ENCODE results near the gene MAPK10.

The MAPK10 gene

DNA sequence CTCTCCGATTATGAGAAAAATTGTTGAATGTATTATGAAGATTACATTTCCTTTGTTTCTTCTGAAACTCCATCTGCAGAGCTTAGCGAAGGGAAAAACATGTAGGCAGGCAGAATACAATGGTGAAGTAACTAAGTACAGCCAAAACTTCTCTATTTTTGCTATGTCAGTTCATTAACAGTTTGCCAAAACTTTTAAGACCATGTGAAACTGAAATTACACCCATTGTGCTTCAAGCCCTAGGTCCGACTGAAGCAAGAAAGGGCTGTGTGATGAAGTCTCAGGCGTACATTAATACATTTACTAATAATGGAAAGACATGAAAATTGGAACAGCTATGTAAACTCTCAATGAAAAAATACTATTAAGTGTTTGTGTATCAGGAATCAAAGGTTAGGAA, 398.0 kb downstream of the MAPK10 start:
- DNase-seq = no peak

- no peak for DNase-seq
These were observed 403.4 kb downstream of the MAPK10 start for GRCh38 chr4:85956293-85956945.

DNA sequence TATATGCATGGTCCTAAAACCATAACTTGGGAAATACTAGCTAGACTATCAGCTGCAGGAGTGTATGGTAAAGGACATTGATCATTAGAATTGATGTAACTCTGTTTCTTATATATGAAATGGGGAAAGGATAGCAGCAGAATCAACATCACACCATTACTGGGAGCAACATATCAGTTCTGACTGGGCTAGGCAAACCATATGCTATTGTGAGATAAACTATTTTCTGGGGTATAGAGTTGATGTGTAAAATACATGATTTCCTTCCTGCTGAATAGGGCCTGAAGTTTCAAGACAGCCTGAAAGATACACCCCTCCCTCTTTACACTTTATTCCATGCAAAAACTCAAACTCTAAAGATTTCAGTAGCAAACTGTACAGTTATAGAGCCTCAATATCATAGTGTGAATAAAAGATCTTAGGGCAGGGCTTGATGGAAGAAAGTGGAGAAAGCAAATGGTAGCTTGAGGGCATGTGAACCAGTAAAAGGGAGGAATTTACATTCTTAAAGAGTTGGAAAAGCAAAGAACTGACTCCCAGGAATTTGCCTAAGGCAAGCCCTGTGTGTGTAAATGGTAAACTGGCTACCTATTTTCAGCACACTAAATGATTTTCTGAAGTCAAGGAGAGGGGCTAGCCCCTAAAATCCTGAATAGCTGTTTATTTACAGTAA, 404.1 kb downstream of the MAPK10 start:
- DNase-seq = peak; percentile 70

- DNase-seq = peak; percentile 94
These were observed 406.2 kb downstream of the MAPK10 start for GRCh38 chr4:85953651-85954018.

- DNase-seq = no peak
These were observed 406.7 kb downstream of the MAPK10 start for GRCh38 chr4:85952972-85953650.

DNA sequence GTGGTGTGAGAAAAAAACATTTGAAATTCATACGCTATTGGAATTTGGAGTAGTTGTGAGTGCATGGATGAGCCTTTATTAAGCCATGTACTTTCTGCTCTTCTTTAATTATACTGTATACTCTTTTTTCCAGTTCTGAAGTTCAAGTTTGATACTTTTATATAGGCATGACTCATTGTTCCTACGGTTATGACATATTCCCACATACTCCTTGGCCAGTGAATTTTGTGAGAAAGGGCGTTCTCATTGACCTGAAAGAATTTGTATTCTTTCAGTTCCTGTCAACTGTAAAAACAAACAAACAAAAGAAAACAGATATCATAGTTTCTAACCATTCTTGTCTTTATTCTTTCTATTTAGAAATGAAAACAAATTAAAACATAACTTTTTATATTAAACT, 407.3 kb downstream of the MAPK10 start:
- DNase-seq = peak; percentile 52

- DNase-seq = no peak
These were observed 408.8 kb downstream of the MAPK10 start for GRCh38 chr4:85951099-85951498.

DNA sequence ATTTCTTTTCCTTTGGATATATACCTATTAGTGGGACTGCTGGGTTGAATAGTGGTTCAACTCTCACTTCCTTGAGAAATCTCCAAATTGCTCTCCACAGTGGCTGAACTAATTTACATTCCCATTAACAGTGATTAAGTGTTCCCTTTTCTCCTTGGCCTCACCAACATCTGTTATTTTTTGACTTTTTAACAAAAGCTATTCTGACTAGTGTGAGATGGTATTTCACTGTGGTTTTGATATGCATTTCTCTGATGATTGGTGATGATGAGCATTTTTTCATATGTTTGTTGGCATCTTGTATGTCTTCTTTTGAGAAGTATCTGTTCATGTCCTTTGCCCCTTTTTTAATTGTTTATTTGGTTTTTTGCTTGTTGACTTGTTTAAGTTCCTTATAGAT, 413.0 kb downstream of the MAPK10 start:
- no peak for DNase-seq

DNA sequence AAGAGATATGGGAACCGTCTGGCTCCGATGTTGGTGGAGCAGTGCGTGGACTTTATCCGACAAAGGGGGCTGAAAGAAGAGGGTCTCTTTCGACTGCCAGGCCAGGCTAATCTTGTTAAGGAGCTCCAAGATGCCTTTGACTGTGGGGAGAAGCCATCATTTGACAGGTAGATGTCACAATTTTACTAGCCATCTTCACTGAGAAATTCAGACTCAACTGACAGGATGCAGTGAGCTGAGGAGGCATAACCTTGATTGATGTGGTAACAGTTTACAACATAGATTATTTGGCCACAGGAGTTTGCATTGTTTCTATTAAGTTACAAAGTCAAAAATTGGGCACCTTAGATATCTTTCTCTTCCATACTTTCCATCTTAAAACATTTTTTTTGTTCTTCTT, 417.7 kb downstream of the MAPK10 start:
- no peak for DNase-seq

GRCh38 chr4:85940151-85940550, 419.7 kb downstream of the MAPK10 start:
- no peak for DNase-seq

All from NCI-H226 (cell line).